Activated CD4-positive, alpha-beta T cell treated with anti-CD3 and anti-CD28 coated beads, Interleukin-2, amount 10 ng/mL, durations not matched to agents 24 days and 14 days (primary cell): ENCODE results near the gene PLA2G2D. TPM values are rescaled to one million over a fixed set of nuclear protein-coding genes. Genes with fewer than 3 reads are reported as not detected.
"Not testable (repeated sequence)": the region's sequence is repeated elsewhere in the genome, so short reads cannot be mapped to it uniquely, and the experiment has no call there.

Experiments
- DNase-seq: peaks from one replicate; pipeline ENCODE4 v3.0.0; 2022
- H3K27ac Mint-ChIP-seq: one replicate; pipeline ENCODE4 v1.8.0; 2022; ENCODE audit warnings: mild to moderate bottlenecking, mixed read lengths
- H3K27me3 Mint-ChIP-seq: one replicate; pipeline ENCODE4 v1.8.0; 2022; ENCODE audit warnings: mixed read lengths
- H3K36me3 Mint-ChIP-seq: one replicate; pipeline ENCODE4 v1.8.0; 2022; ENCODE audit warnings: low read depth, mild to moderate bottlenecking, mixed read lengths
- H3K4me1 Mint-ChIP-seq: one replicate; pipeline ENCODE4 v1.8.0; 2021; ENCODE audit warnings: mixed read lengths
- H3K4me3 Mint-ChIP-seq: one replicate; pipeline ENCODE4 v1.8.0; 2022; ENCODE audit warnings: mild to moderate bottlenecking, moderate library complexity, mixed read lengths
- H3K9me3 Mint-ChIP-seq: one replicate; pipeline ENCODE4 v1.8.0; 2021; ENCODE audit warnings: mixed read lengths
- intact Hi-C: fragments of 100-400 bp; cut with micrococcal nuclease; formaldehyde crosslinking; loops from one replicate; pipeline ENCODE4 v1.15.1; 2023
- total RNA-seq: library from RNA; stranded (reverse); gene quantifications from 2 replicates; pipeline ENCODE4 v1.2.3, GENCODE V29; 2022

The PLA2G2D gene
- total RNA-seq, 1 donor from 2014 or later = not detected

DNA sequence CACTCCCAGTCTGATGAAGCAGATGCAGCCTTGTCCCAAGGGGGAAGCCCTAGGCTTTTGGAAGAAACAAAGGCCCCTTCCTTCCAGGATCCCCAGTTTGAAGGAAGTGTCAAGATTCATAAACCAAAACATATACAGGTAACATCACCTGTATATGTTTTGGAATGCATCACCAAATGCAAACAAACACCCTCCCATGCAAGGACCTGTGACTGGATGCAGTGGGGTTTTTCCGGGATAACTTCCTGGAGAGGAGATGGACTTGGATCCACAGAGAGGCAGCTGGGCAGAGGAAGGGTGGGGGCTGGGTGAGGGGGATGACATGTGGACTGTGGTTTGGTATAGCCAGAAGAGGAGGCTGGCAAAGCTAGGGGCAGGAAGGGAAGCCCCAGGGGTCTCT, 18.3 kb upstream of the PLA2G2D start:
- Mint-ChIP-seq H3K36me3 (no peaks in the 10 kb centered on the region), H3K27ac (no peak overlapping the region), H3K27me3 (peaks cover 12% of the 10 kb centered on the region), H3K4me1 (no peaks in the 10 kb centered on the region), H3K9me3 (no peaks in the 10 kb centered on the region), H3K4me3 (no peak overlapping the region)
- no peak for DNase-seq
- intact Hi-C loops = no loop called here

DNA sequence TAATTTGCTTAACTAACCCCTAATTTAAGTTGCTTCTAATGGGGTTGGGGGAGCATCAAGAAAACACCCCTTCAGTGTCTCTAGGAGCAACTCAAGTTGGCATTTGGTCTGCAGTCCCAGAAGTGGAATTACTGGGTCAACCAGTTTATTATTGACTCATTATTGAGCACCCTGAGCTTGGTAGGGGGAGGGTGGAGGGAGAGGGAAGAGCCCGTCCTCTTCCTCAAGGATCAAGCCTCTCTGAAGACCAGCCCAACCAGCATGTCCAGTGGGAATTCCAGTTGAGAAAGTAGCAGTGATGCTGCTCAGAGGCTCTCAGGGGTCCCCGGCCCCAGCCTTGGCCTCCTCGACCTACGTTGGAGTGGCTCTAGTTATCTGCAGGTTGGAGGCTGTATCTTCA, 17.7 kb upstream of the PLA2G2D start:
- no peaks in the 10 kb centered on the region for H3K4me1 Mint-ChIP-seq
- H3K4me3 Mint-ChIP-seq = no peak overlapping the region
- peaks cover 3% of the 10 kb centered on the region for H3K9me3 Mint-ChIP-seq
- H3K27me3 Mint-ChIP-seq = peaks cover 14% of the 10 kb centered on the region
- H3K27ac Mint-ChIP-seq = no peak overlapping the region
- no peak for DNase-seq
- intact Hi-C loops = no loop called here
- H3K36me3 Mint-ChIP-seq = no peaks in the 10 kb centered on the region

DNA sequence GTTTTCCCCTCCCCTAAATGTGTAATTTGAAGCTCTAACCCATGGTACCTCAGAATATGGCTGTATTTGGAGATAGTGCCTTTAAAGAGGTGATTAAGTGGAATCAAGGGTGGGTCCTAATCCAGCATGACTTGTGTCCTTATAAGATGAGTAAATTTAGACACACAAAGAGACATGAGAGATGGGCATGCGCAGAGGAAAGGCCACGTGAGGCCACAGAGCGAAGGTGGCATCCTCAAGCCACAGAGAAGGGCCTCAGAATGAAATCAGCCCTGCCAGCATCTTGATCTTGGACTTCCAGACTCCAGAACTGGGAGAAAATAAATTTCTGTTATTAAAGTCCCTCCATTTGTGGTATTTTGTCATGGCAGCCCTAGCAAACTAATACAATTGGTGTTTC, 16.9 kb upstream of the PLA2G2D start:
- H3K27ac Mint-ChIP-seq = no peak overlapping the region
- intact Hi-C loops = no loop called here
- H3K4me3 Mint-ChIP-seq = no peak overlapping the region
- H3K27me3 Mint-ChIP-seq = peaks cover 17% of the 10 kb centered on the region
- H3K9me3 Mint-ChIP-seq = peaks cover 4% of the 10 kb centered on the region
- H3K4me1 Mint-ChIP-seq = no peaks in the 10 kb centered on the region
- no peaks in the 10 kb centered on the region for H3K36me3 Mint-ChIP-seq
- DNase-seq = no peak

DNA sequence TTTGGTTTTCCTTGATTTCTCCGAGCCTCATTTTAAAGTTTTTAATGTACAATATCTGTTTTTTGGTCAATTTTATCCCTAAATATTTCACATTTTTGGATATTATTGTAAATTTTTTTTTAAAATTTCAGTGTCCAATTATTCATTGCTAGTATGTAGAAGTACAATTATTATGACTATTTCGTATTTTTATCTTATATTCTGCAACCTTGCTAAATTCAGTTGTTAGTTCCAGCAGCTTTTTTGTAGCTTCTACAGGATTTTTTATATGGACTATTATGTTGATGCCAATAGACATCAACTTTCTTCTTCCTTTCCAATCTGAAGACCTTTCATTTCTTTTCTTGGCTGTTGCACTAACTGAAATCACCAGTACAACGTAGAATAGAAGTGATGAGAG, 15.7 kb upstream of the PLA2G2D start:
- no peaks in the 10 kb centered on the region for H3K36me3 Mint-ChIP-seq
- intact Hi-C loops = no loop called here
- no peak overlapping the region for H3K4me3 Mint-ChIP-seq
- peaks cover 4% of the 10 kb centered on the region for H3K9me3 Mint-ChIP-seq
- H3K4me1 Mint-ChIP-seq = no peaks in the 10 kb centered on the region
- H3K27me3 Mint-ChIP-seq = peaks cover 17% of the 10 kb centered on the region
- DNase-seq = no peak
- H3K27ac Mint-ChIP-seq = no peak overlapping the region

DNA sequence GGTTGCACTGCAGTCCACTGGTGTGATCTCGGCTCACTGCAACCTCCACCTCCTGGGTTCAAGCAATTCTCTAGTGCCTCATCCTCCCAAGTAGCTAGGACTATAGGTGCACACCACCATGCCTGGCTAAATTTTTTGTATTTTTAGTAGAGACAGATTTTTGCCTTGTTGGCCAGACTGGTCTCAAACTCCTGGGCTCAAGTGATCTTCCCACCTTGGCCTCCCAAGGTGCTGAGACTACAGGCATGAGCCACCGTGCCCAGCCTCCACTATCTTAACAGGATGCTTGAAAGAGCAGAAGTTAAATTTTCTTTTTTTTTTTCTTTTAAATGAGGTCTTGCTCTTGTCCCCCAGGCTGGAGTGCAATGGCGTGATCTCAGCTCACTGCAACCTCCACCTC, 11.2 kb upstream of the PLA2G2D start:
- intact Hi-C loops, H3K27ac Mint-ChIP-seq, DNase-seq, H3K36me3 Mint-ChIP-seq, H3K9me3 Mint-ChIP-seq, H3K4me1 Mint-ChIP-seq, H3K4me3 Mint-ChIP-seq: not testable (repeated sequence)
- peaks cover 14% of the 10 kb centered on the region for H3K27me3 Mint-ChIP-seq

DNA sequence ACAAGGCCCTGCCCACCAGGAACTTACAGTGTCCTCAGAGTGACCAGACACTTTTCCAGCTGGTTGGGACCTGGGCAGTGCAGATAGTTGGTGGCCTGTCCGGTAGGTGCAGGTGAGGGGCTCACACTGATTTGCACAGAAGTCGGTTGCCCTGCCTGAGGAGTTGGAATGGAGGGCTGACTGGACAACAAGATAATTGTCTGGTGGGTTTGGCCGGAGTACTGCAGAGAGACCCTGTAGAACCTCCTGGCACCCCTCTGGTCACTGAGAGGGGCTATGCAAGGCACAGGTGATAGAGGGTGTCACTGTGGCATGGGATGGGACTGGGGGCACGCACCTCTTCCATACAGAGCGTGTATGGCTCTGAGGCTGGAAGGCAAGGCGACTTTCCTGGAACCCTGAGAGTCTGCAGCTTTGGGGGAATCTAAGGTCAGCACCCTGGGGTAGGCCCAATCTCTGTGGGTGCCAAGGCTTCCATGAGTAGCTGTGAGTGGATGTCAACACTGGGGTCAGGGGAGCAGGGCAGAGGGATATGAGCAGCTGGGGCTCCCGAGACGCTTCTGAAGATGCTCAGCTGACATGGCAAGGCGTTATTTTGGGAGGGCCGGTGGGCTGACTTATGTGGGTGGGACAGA, 7.6 kb upstream of the PLA2G2D start:
- H3K27ac Mint-ChIP-seq = no peak overlapping the region
- no peak overlapping the region for H3K4me3 Mint-ChIP-seq
- no peak for DNase-seq
- peaks cover 5% of the 10 kb centered on the region for H3K27me3 Mint-ChIP-seq
- intact Hi-C loops = no loop called here
- H3K36me3 Mint-ChIP-seq = no peaks in the 10 kb centered on the region
- no peaks in the 10 kb centered on the region for H3K4me1 Mint-ChIP-seq
- no peaks in the 10 kb centered on the region for H3K9me3 Mint-ChIP-seq

DNA sequence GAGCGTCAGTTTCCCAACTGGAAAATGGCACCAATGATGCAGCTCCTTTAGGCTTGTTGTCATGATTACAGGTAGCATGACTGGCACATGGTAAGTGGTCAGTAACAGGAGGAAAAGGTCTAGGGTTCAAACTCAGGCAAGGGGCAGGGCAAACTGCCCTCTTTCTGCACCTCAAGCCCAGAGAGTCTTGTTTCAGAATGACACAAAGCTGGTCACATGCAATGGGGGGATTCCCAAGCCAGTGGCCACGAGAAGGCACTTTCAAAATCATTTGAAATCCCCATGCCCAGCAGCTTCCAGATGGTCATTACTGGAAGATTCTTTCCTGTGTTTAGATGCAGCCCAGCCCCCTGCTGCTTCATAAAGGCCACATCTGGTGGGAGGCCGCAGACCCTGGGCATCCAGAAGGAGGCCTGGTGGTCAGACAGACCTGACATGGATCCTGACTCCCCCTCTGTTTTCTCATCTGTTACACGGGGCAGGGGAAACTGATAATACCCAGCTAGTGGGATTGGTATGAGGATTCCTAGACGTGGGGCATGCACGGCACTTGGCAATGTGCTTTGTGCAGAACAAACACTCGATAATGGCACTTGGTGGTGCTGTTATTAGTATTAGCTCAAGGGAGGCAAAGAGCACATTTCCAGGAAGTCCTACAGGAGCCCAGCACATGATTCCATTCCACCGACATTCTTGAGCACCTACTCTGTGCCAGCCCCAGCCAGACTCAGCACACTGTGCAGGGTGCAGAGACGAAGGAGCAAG, 6.9 kb upstream of the PLA2G2D start:
- H3K4me3 Mint-ChIP-seq = no peak overlapping the region
- no peak overlapping the region for H3K27ac Mint-ChIP-seq
- DNase-seq = no peak
- no peaks in the 10 kb centered on the region for H3K4me1 Mint-ChIP-seq
- no peaks in the 10 kb centered on the region for H3K36me3 Mint-ChIP-seq
- no peaks in the 10 kb centered on the region for H3K9me3 Mint-ChIP-seq
- intact Hi-C loops = no loop called here
- H3K27me3 Mint-ChIP-seq = peaks cover 4% of the 10 kb centered on the region

DNA sequence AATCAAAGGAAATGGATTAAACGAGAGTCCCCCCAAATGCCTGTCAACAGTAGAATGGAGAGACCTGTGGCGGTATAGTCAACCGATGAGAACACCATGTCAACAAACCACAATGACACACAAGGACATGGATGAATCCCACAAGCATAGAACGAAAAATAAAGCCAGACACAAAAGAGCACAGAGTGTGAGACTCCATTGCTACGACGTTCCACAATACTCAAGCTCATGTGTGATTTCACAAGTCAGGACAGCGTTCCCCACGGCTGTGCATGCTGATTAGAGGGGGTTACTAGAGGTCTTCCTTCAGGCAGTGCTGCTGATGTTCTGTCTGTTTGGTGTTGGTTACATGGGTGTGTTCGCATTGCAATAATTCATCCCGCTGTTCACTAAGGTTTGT, 5.8 kb upstream of the PLA2G2D start:
- Mint-ChIP-seq H3K4me1 (no peaks in the 10 kb centered on the region), H3K9me3 (no peaks in the 10 kb centered on the region), H3K4me3 (no peak overlapping the region), H3K27ac (no peak overlapping the region), H3K27me3 (peaks cover 7% of the 10 kb centered on the region), H3K36me3 (no peaks in the 10 kb centered on the region)
- DNase-seq = no peak
- intact Hi-C loops = no loop called here

DNA sequence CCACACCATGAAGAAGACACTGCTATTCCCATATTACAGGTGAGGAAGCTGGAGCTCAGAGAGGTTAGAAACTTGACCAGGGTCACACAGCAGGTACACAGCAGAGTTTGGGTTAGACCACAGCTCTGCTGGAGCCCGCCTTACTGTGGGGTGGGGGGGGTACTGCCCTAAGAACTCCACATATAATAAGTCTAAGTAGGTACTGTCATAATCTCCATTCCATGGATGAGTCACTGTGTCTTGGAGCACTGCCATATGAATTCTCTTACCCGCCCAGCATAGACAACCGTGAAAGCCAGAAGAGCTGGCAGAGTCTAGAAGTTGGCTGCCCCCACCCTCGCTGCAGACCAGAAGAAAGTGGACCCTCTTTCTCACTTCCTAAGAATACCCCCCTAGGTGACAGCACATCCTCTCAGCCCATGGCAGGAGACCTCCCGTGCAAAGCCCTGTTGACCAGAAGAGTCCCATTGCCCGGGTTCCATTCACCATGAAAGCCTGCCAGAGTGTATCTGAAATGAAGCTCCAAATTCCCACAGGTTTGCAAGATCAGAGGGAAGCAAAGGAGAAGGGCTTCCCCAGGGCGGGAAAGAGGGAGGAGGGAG, 5.2 kb upstream of the PLA2G2D start:
- Mint-ChIP-seq H3K4me1 (no peaks in the 10 kb centered on the region), H3K27me3 (peaks cover 7% of the 10 kb centered on the region)

DNA sequence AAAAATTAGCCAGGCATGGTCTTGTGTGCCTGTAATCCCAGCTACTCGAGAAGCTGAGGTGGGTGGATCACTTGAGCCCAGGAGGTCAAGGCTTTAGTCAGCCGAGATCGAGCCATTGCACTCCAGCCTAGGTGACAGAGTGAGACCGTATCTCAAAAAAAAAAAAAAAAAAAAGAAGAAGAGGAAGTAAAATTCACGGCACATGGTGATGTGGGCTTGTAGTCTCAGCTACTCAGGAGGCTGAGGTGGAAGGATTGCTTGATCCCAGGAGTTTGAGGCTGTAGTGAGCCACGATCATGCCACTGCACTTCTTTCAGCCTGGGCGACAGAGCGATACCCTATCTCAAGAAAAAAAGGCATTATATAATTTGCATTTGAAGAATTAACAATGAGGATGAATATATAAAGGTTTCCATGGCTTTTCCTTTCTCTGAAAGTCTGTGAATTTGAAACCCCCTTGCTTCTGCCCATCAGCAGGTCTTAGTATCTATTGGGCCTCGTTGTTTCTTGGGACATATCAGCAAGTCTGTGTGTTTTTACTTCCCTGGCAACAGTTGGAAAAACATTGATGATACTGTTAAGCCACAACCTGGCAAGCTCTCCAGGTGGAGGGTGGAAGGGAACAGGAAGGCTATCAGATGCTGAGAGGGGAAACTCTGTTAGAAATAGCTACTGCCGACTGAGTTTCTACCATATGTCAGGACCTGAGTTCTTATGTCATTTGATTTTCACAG, 4.6 kb upstream of the PLA2G2D start:
- Mint-ChIP-seq H3K36me3 (no peaks in the 10 kb centered on the region), H3K4me1 (no peaks in the 10 kb centered on the region), H3K27me3 (peaks cover 7% of the 10 kb centered on the region), H3K4me3 (no peak overlapping the region), H3K27ac (no peak overlapping the region), H3K9me3 (no peaks in the 10 kb centered on the region)
- DNase-seq = no peak
- intact Hi-C loops = no loop called here

More for the DNA sequence above, 5.2 kb upstream of the PLA2G2D start:
- intact Hi-C loops = no loop called here
- H3K27ac Mint-ChIP-seq = no peak overlapping the region
- DNase-seq = no peak
- H3K9me3 Mint-ChIP-seq = no peaks in the 10 kb centered on the region
- no peak overlapping the region for H3K4me3 Mint-ChIP-seq
- no peaks in the 10 kb centered on the region for H3K36me3 Mint-ChIP-seq

DNA sequence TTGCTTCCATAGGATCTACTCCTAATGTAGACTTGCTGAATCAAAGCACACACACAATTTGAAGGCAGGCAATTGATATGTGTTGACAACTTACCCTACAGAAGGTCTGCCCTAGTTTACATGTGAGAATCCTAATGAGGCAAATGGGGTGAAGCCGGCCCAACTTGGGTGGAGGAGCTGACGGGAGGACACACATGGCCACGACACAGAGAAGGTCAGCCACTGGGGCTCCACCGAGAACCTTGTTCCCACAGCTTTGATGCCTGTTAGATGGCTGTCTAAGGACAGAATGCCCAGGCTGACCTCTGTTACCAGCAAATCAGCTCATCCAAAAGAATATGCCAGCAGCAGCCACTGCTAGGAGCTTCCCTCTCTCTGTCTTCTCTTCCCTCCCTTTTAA, 1.5 kb upstream of the PLA2G2D start:
- Mint-ChIP-seq H3K27me3 (peaks cover 10% of the 10 kb centered on the region), H3K9me3 (no peaks in the 10 kb centered on the region), H3K4me3 (no peak overlapping the region), H3K4me1 (no peaks in the 10 kb centered on the region), H3K36me3 (no peaks in the 10 kb centered on the region), H3K27ac (no peak overlapping the region)
- intact Hi-C loops = no loop called here
- no peak for DNase-seq

DNA sequence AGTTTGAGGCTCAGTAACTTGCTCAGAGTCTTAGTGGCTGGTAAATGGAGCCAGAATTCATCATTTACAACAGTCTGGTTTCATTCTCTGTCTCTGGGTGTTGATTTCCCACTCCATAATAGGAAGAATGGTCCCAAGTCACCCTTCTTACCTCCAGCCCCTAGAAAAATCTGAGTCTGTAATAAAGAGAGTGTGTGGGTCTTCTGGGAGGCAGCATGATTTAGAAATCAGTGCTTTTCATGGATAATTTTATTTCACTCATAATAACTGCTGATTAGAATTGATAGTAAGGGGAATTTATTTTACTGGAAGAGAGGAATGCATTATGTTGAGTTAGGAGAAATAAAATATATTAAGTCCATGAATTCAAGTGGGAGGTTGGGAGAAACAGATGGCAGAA, 2.1 kb downstream of the PLA2G2D start:
- intact Hi-C loops = no loop called here
- Mint-ChIP-seq H3K36me3 (no peaks in the 10 kb centered on the region), H3K4me3 (no peak overlapping the region), H3K27me3 (peaks cover 9% of the 10 kb centered on the region), H3K9me3 (no peaks in the 10 kb centered on the region), H3K27ac (no peak overlapping the region), H3K4me1 (no peaks in the 10 kb centered on the region)
- no peak for DNase-seq

DNA sequence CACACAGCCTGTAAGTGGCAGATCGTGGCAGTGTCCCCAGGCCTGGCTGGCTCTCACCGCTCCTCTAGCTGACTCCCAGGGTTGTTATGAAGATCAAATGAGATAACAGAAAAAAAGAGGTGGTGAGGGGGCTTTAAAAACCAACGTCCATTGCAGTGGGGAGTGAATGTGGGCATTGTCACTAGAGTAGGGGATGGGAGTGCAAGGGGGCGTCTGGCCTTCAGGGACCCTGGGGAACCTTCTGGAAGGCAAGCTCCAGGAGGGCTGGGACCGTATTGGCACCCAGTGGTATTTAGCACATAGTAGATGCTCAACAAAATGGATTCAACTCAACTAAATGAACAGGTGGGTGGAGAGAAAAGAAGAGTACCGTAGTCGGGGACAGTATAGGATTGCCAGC, 3.4 kb downstream of the PLA2G2D start:
- Mint-ChIP-seq H3K27me3 (peaks cover 3% of the 10 kb centered on the region), H3K4me3 (no peak overlapping the region), H3K27ac (no peak overlapping the region), H3K4me1 (no peaks in the 10 kb centered on the region), H3K9me3 (no peaks in the 10 kb centered on the region), H3K36me3 (no peaks in the 10 kb centered on the region)
- intact Hi-C loops = no loop called here
- no peak for DNase-seq

DNA sequence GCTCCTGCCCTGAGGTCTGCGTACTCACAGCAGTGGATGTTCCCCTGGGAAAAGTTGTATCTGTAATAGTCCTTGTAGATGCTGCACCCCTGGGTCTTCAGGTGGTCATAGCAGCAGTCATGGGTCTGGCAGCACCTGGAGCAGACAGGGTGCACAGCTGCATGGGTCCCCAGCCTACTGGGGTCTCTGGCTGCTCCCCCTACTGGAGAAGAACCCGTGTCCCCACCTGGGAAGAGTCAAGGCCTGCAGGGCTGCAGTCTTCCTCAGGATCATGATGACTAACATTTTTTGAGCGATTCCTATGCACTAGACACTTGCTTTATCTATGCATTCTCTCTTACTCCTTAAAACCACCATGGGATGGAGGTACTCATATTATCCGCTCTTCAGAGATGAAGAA, 3.9 kb downstream of the PLA2G2D start:
- Mint-ChIP-seq H3K36me3 (no peaks in the 10 kb centered on the region), H3K4me3 (no peak overlapping the region), H3K27ac (no peak overlapping the region), H3K9me3 (no peaks in the 10 kb centered on the region), H3K27me3 (peaks cover 3% of the 10 kb centered on the region), H3K4me1 (no peaks in the 10 kb centered on the region)
- DNase-seq = no peak
- intact Hi-C loops = no loop called here
